Endothelial cell (in vitro differentiated cells): ENCODE data around the gene HSPA14. TPM values are rescaled to one million over a fixed set of nuclear protein-coding genes. Genes with fewer than 3 reads are reported as not detected.

Experiments
- DNase-seq: peaks from one replicate; pipeline ENCODE4 v3.0.0; 2021; ENCODE audit warnings: low spot score
- H3K27ac Mint-ChIP-seq: one replicate; pipeline ENCODE4 v1.8.0; 2021; ENCODE audit warnings: mixed read lengths, inconsistent platforms; ENCODE audit not compliant: unreplicated experiment
- H3K27me3 Mint-ChIP-seq: one replicate; pipeline ENCODE4 v1.8.0; 2021; ENCODE audit warnings: mild to moderate bottlenecking, moderate library complexity, mixed read lengths, inconsistent platforms; ENCODE audit not compliant: unreplicated experiment
- H3K36me3 Mint-ChIP-seq: one replicate; pipeline ENCODE4 v1.8.0; 2021; ENCODE audit warnings: mild to moderate bottlenecking, low read depth, mixed read lengths, inconsistent platforms; ENCODE audit not compliant: unreplicated experiment
- H3K4me1 Mint-ChIP-seq: one replicate; pipeline ENCODE4 v1.8.0; 2021; ENCODE audit warnings: mild to moderate bottlenecking, mixed read lengths, inconsistent platforms; ENCODE audit not compliant: unreplicated experiment
- H3K4me3 Mint-ChIP-seq: one replicate; pipeline ENCODE4 v1.8.0; 2021; ENCODE audit warnings: mild to moderate bottlenecking, mixed read lengths, inconsistent platforms; ENCODE audit not compliant: unreplicated experiment
- H3K9me3 Mint-ChIP-seq: one replicate; pipeline ENCODE4 v1.8.0; 2021; ENCODE audit warnings: mixed read lengths, inconsistent platforms; ENCODE audit not compliant: unreplicated experiment
- total RNA-seq: library from RNA; stranded (reverse); fragmentation: NEBNext Ultra II Directional; extraction: Animal tissue kit (Norgen Biotek cat#: 25700); gene quantifications from one replicate; pipeline ENCODE4 v1.2.1, GENCODE V29; 2021; ENCODE audit not compliant: unreplicated experiment
- TF ChIP-seq, protein P1 (sequence below): fragments of 200-600 bp; sonication (generic); IDR thresholded peaks from one replicate; pipeline ENCODE4 v1.5.0; 2021; ENCODE audit warnings: antibody characterized with exemption; ENCODE audit not compliant: unreplicated experiment

HSPA14 gene
- total RNA-seq, 1 donor from 2014 or later = 14.2 TPM

DNA sequence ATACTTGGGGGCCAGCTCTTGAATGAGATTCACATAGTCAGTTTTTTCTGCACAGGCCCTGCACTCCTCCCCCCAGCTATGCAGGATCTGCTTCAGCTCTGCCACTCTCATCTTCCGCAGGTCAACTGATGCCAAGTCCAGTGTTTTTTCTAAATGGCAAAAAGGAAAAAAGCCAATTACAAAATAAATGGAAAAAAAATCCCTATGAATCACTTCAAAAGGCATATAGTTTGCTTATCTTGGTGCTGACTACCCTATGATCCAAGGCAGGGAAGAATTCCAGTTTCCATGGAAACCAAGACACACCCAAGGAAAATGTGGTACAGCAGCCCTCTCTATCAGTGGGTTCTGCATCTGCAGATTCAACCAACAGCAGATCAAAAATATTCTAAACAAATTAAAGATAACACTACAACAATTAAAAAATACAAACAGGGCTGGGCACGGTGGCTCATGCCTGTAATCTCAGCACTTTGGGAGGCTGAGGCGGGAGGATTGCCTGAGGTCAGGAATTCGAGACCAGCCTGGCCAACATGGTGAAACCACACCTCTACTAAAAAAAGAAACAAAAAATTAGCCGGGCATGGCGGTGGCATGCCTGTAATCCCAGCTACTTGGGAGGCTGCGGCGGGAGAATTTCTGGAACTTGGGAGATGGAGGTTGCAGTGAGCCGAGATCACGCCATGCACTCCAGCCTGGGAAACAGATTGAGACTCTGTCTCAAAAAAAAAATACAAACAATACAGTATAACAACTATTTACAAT, 17.9 kb upstream of the HSPA14 start:
- H3K27ac Mint-ChIP-seq = peak overlapping the region; percentile 91
- H3K36me3 Mint-ChIP-seq = no peaks in the 10 kb centered on the region
- TF ChIP-seq, protein P1, sequence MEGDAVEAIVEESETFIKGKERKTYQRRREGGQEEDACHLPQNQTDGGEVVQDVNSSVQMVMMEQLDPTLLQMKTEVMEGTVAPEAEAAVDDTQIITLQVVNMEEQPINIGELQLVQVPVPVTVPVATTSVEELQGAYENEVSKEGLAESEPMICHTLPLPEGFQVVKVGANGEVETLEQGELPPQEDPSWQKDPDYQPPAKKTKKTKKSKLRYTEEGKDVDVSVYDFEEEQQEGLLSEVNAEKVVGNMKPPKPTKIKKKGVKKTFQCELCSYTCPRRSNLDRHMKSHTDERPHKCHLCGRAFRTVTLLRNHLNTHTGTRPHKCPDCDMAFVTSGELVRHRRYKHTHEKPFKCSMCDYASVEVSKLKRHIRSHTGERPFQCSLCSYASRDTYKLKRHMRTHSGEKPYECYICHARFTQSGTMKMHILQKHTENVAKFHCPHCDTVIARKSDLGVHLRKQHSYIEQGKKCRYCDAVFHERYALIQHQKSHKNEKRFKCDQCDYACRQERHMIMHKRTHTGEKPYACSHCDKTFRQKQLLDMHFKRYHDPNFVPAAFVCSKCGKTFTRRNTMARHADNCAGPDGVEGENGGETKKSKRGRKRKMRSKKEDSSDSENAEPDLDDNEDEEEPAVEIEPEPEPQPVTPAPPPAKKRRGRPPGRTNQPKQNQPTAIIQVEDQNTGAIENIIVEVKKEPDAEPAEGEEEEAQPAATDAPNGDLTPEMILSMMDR = no peak
- peaks cover 22% of the 10 kb centered on the region for H3K4me1 Mint-ChIP-seq
- no peak overlapping the region for H3K4me3 Mint-ChIP-seq
- H3K27me3 Mint-ChIP-seq = peaks cover 10% of the 10 kb centered on the region
- H3K9me3 Mint-ChIP-seq = no peaks in the 10 kb centered on the region
- no peak for DNase-seq

- DNase-seq = no peak
- no peaks in the 10 kb centered on the region for H3K9me3 Mint-ChIP-seq
- H3K36me3 Mint-ChIP-seq = no peaks in the 10 kb centered on the region
- H3K4me1 Mint-ChIP-seq = peaks cover 25% of the 10 kb centered on the region
- H3K27ac Mint-ChIP-seq = peak overlapping the region; percentile 91
- no peak overlapping the region for H3K4me3 Mint-ChIP-seq
- H3K27me3 Mint-ChIP-seq = peaks cover 11% of the 10 kb centered on the region
- TF ChIP-seq, protein P1 = no peak
These were observed 17.3 kb upstream of the HSPA14 start for GRCh38 chr10:14820775-14821154.

GRCh38 chr10:14821635-14822375, 16.3 kb upstream of the HSPA14 start:
- Mint-ChIP-seq H3K27ac (no peak overlapping the region), H3K9me3 (no peaks in the 10 kb centered on the region), H3K4me3 (no peak overlapping the region), H3K36me3 (no peaks in the 10 kb centered on the region), H3K4me1 (peaks cover 30% of the 10 kb centered on the region), H3K27me3 (peaks cover 11% of the 10 kb centered on the region)
- TF ChIP-seq, protein P1 = no peak
- DNase-seq = no peak

- Mint-ChIP-seq H3K9me3 (no peaks in the 10 kb centered on the region), H3K4me1 (peaks cover 30% of the 10 kb centered on the region), H3K27ac (peak overlapping the region; percentile 32), H3K4me3 (no peak overlapping the region), H3K27me3 (peaks cover 7% of the 10 kb centered on the region), H3K36me3 (no peaks in the 10 kb centered on the region)
- TF ChIP-seq, protein P1 = peak; percentile 48
- DNase-seq = peak; percentile 35
These were observed 15.0 kb upstream of the HSPA14 start for GRCh38 chr10:14822879-14823755.
